Measurements from ENCODE around the gene ZCCHC24. TPM values are rescaled to one million over a fixed set of nuclear protein-coding genes. Genes with fewer than 3 reads are reported as not detected.
"Not testable (repeated sequence)": the region's sequence is repeated elsewhere in the genome, so short reads cannot be mapped to it uniquely, and the experiment has no call there.

Gene ZCCHC24
- total RNA-seq, 1 donor from 2014 or later = 5.9 TPM

DNA sequence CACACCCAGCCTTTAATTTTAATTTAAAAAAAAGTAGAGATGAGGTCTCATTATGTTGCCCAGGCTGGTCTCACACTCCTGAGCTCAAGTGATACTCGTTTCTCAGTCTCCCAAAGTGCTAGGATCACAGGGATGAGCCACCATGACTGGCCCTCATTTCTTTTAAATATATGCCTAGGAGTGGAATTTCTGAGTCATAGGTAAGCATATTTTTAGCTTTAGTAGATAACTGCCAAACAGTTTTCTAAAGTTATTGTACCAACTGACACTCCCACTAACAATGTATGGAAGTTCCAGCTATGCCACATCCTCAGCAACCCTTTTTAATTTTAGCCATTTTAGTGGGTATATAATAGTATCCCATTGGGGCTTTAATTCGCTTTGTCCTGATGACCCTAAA lies 111.9 kb downstream of the ZCCHC24 start:
- no peak overlapping the region for H3K4me3 ChIP-seq
- H3K36me3 ChIP-seq = no peaks in the 10 kb centered on the region
- Mint-ChIP-seq H3K27ac (no peak overlapping the region), H3K27me3 (ENCODE audit: insufficient read depth, low read depth) (peaks cover 5% of the 10 kb centered on the region), H3K4me3 (no peak overlapping the region), H3K4me1 (peaks cover 15% of the 10 kb centered on the region), H3K36me3 (no peaks in the 10 kb centered on the region), H3K9me3 (peaks cover 7% of the 10 kb centered on the region)
- H3K4me1 ChIP-seq = peaks cover 6% of the 10 kb centered on the region
- H3K4me2 ChIP-seq = no peak overlapping the region
- no peak overlapping the region for H2AFZ ChIP-seq (replicated peaks)
- H3F3A ChIP-seq (ENCODE audit: low read depth) = peaks cover 6% of the 10 kb centered on the region
- no peaks in the 10 kb centered on the region for H3K9me3 ChIP-seq (ENCODE audit: low read depth)
- no peaks in the 10 kb centered on the region for H3K79me2 ChIP-seq (ENCODE audit: low read depth)
- DNase-seq (ENCODE audit: low spot score) = no peak
- TF ChIP-seq, protein P1, sequence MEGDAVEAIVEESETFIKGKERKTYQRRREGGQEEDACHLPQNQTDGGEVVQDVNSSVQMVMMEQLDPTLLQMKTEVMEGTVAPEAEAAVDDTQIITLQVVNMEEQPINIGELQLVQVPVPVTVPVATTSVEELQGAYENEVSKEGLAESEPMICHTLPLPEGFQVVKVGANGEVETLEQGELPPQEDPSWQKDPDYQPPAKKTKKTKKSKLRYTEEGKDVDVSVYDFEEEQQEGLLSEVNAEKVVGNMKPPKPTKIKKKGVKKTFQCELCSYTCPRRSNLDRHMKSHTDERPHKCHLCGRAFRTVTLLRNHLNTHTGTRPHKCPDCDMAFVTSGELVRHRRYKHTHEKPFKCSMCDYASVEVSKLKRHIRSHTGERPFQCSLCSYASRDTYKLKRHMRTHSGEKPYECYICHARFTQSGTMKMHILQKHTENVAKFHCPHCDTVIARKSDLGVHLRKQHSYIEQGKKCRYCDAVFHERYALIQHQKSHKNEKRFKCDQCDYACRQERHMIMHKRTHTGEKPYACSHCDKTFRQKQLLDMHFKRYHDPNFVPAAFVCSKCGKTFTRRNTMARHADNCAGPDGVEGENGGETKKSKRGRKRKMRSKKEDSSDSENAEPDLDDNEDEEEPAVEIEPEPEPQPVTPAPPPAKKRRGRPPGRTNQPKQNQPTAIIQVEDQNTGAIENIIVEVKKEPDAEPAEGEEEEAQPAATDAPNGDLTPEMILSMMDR (IDR thresholded peaks at IDR 0.05) = no peak
- TF ChIP-seq EZH2phosphoT487 (IDR thresholded peaks at IDR 0.05) (no peak), EZH2 (IDR thresholded peaks at IDR 0.05) (no peak)
- H3K9ac ChIP-seq = no peak overlapping the region
- H3K27ac ChIP-seq = no peak overlapping the region
- no peaks in the 10 kb centered on the region for H3K27me3 ChIP-seq
- H4K20me1 ChIP-seq (ENCODE audit: low read depth) = no peaks in the 10 kb centered on the region

DNA sequence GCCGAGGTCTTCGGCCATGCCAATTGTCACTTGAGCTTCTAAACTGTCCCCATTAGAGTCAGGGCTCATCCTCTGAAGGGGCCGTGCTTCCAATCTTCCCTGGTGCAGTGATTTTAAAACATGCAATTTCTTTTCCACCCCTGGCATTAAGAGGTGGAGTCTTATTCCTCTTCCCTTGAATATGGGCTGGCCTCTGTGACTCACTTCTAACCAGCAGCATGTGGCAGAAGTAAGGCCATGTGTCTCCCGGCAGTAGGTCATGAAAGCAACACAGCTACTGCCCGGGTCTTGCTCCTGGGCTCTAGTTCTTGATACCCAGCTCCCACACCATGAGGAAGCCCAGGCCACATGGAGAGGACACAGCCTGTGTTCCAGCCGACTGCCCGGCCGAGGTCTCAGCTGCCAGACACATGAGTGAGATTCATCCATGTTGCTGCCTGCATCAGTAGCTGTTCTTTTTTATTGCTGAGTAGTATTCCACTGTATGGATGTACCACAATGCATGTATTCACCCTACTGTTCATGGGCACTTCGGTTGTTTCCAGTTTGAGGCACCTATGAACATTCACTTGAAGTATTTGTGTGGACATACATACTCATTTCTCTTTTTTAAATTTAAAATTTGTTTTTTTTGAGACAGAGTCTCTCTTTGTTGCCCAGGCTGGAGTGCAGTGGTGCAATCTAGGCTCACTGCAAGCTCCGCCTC lies 112.7 kb downstream of the ZCCHC24 start:
- not testable (repeated sequence) for H3K36me3 Mint-ChIP-seq; H3K27me3 Mint-ChIP-seq (ENCODE audit: insufficient read depth, low read depth)

More for the DNA sequence above, 112.7 kb downstream of the ZCCHC24 start:
- not testable (repeated sequence) for H3K36me3 ChIP-seq; H3F3A ChIP-seq (ENCODE audit: low read depth); H3K27ac Mint-ChIP-seq; H3K9me3 ChIP-seq (ENCODE audit: low read depth); H3K9ac ChIP-seq; H3K4me3 ChIP-seq; H4K20me1 ChIP-seq (ENCODE audit: low read depth); H2AFZ ChIP-seq (replicated peaks); H3K27me3 ChIP-seq; H3K9me3 Mint-ChIP-seq; H3K27ac ChIP-seq; H3K79me2 ChIP-seq (ENCODE audit: low read depth); H3K4me2 ChIP-seq; H3K4me3 Mint-ChIP-seq; H3K4me1 ChIP-seq; DNase-seq (ENCODE audit: low spot score)
- H3K4me1 Mint-ChIP-seq = peaks cover 15% of the 10 kb centered on the region

Other genes starting within 250 kb of the ZCCHC24 start
- gene PPIF, start 98.2 kb downstream of the ZCCHC24 start, total RNA-seq (ENCODE audit: low replicate concordance) = 27.1 and 27.8 TPM in 2 replicates
- gene EIF5AL1, start 66.9 kb upstream of the ZCCHC24 start, total RNA-seq (ENCODE audit: low replicate concordance) = 0.24 and 0.31 TPM in 2 replicates
- not detected in 2 replicates for gene SFTPA2, start 114.8 kb upstream of the ZCCHC24 start, total RNA-seq (ENCODE audit: low replicate concordance)
- not detected in 2 replicates for gene SFTPA1, start 165.3 kb upstream of the ZCCHC24 start, total RNA-seq (ENCODE audit: low replicate concordance)